HepG2 (cell line): ENCODE results near the gene FCRL2.

Experiments used
- CHD2 ChIP-seq: IDR thresholded peaks from 2 replicates; pipeline ENCODE4 v1.6.1; 2011; ENCODE audit warnings: low read depth, low read length, improper control_type of control experiment
- EZH2 ChIP-seq: conservative IDR thresholded peaks from 2 replicates; pipeline ENCODE4 v1.6.1; 2012; ENCODE audit warnings: mild to moderate bottlenecking, low read depth, low read length, moderate library complexity
- MIER3 ChIP-seq: IDR thresholded peaks from 2 replicates; pipeline ENCODE4 v1.6.1; 2016; ENCODE audit warnings: missing compliant biosample characterization, borderline replicate concordance
- NONO ChIP-seq, 2 experiments: fragments of 450-650 bp in 1 of 2; sonication (generic) in 1 of 2; formaldehyde crosslinking in 1 of 2; IDR thresholded peaks in 1 of 2; conservative IDR thresholded peaks in 1 of 2; 2 replicates each; pipeline versions ENCODE4 v1.6.1 to v1.8.0; 2017 to 2022; ENCODE audit warnings: mild to moderate bottlenecking in 1 of 2, missing genetic modification reagents in 1 of 2, moderate library complexity in 1 of 2
- PHB2 ChIP-seq: fragments of 450-650 bp; IDR thresholded peaks from 2 replicates; pipeline ENCODE4 v1.6.1; 2018; ENCODE audit not compliant: partially characterized antibody
- POLR2AphosphoS5 ChIP-seq: IDR thresholded peaks from 2 replicates; pipeline ENCODE4 v1.6.1; 2012; ENCODE audit warnings: low read depth, low read length
- TBL1XR1 ChIP-seq: fragments of 150-350 bp; IDR thresholded peaks from 2 replicates; pipeline ENCODE4 v1.6.1; 2014; ENCODE audit warnings: borderline replicate concordance, low read length; ENCODE audit not compliant: partially characterized antibody
- TCF7 ChIP-seq: sonication (generic); IDR thresholded peaks from 2 replicates; pipeline ENCODE4 v1.6.1; 2016; ENCODE audit warnings: antibody characterized with exemption, low read depth
- TRIM24 ChIP-seq: sonication (generic); formaldehyde crosslinking; IDR thresholded peaks from 2 replicates; pipeline ENCODE4 v1.8.0; 2022; ENCODE audit warnings: mild to moderate bottlenecking, missing genetic modification reagents
- ZBTB42 ChIP-seq: sonication (generic); formaldehyde crosslinking; IDR thresholded peaks from 2 replicates; pipeline ENCODE4 v1.5.0; 2020; ENCODE audit warnings: mild to moderate bottlenecking, missing genetic modification reagents
- ZNF740 ChIP-seq: sonication (generic); formaldehyde crosslinking; IDR thresholded peaks from 2 replicates; pipeline ENCODE4 v1.4.0; 2020; ENCODE audit warnings: missing genetic modification reagents
- TF ChIP-seq, protein P1 (sequence below): sonication (generic); formaldehyde crosslinking; IDR thresholded peaks from 2 replicates; pipeline ENCODE4 v1.5.0; 2020; ENCODE audit warnings: mild to moderate bottlenecking, missing genetic modification reagents, moderate library complexity

DNA sequence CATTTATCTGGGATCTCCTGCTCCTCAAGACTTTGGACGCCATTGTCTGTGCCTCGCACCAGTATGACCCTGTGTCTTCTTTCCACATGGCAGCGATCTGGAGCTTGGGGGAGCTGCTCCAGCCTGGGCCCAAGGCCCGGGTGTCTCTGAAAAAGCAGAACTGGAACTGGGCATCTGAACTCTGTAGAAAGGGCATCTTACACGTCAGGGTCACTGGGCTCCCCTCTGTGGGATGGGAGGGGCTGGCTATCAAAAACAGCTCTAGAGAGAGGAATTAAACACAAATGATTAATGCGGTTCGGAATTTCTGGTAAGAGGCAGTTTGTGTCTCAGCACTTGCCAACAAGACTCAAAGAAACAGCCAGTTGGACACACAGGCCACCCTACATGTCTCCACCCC, 26.9 kb upstream of the FCRL2 start:
- TF ChIP-seq TBL1XR1 (no peak), NONO (IDR thresholded peaks at IDR 0.05) (no peak), NONO (CRISPR knock-in tag; conservative IDR thresholded peaks at IDR 0.05) (no peak), MIER3 (CRISPR knock-in tag) (no peak), TRIM24 (no peak), ZNF740 (CRISPR knock-in tag) (no peak), PHB2 (no peak), ZBTB42 (CRISPR knock-in tag) (no peak), CHD2 (no peak), POLR2AphosphoS5 (no peak), EZH2 (no peak), TCF7 (no peak)
- TF ChIP-seq, protein P1, sequence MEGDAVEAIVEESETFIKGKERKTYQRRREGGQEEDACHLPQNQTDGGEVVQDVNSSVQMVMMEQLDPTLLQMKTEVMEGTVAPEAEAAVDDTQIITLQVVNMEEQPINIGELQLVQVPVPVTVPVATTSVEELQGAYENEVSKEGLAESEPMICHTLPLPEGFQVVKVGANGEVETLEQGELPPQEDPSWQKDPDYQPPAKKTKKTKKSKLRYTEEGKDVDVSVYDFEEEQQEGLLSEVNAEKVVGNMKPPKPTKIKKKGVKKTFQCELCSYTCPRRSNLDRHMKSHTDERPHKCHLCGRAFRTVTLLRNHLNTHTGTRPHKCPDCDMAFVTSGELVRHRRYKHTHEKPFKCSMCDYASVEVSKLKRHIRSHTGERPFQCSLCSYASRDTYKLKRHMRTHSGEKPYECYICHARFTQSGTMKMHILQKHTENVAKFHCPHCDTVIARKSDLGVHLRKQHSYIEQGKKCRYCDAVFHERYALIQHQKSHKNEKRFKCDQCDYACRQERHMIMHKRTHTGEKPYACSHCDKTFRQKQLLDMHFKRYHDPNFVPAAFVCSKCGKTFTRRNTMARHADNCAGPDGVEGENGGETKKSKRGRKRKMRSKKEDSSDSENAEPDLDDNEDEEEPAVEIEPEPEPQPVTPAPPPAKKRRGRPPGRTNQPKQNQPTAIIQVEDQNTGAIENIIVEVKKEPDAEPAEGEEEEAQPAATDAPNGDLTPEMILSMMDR (CRISPR knock-in tag), result no peak
